ENCODE data around the gene EIF4E.
"Not testable (repeated sequence)": the region's sequence is repeated elsewhere in the genome, so short reads cannot be mapped to it uniquely, and the experiment has no call there.

EIF4E gene, protein sequence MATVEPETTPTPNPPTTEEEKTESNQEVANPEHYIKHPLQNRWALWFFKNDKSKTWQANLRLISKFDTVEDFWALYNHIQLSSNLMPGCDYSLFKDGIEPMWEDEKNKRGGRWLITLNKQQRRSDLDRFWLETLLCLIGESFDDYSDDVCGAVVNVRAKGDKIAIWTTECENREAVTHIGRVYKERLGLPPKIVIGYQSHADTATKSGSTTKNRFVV

DNA sequence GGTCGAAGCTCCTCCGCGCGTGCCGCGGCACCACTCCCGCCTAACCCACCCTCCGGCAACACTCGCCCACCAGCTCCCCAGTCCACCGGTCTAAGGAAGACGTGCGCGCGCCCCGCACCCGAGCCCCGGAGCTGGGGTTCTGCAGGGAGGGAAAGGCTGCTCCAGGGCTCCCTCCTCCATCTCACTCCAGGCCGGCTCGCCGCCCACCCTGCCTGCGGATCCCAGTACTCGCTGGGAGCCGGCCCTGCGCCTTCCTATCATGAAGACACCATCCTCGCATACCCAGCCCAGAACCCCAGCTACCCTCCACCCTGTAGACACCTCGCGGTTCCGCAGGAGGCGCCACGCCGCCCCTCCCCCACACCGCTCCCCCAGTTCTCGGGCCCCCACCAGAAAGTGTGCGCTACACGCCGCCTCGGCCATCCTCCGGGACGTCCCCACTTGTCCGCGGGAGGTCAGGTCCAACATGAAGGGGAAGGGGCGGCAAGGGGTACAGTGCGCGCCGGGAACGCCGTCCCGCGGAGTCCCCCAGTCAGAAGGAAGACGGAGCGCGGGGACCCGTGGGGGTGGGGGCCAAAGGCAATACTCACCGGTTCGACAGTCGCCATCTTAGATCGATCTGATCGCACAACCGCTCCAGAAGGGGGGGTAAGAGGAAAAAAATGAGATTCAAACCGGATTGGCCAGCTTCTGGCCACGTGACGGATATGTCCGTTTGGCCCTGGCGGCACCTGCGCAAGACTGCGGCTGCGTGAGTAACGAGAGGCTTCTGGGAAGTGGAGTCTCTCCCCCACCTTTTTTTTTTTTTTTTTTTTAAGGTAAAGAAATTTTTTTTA, at the start of gene EIF4E:
Gene EIF4E, minus strand, starts transcription at position 629 of the 836 bp plus-strand sequence. Its CDS starts 21 bp downstream, at position 608.
- peak; percentile 66 for DNase-seq

DNA sequence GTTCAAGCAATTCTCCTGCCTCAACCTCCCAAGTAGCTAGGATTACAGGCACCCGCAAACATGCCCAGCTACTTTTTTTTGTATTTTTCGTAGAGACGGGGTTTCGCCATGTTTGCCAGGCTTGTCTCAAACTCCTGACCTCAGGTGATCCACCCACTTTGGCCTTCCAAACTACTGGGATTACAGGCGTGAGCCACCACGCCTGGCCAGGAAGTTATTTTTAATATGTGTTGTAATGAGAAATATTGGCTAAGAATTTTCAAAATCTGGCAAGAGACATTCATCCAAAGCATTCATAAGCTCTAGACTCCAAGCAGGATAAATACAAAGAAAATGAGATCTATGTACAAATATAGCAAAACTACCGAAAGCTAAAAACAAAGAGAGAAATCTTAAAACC, 48.6 kb upstream of the EIF4E start:
- no peak for DNase-seq

DNA sequence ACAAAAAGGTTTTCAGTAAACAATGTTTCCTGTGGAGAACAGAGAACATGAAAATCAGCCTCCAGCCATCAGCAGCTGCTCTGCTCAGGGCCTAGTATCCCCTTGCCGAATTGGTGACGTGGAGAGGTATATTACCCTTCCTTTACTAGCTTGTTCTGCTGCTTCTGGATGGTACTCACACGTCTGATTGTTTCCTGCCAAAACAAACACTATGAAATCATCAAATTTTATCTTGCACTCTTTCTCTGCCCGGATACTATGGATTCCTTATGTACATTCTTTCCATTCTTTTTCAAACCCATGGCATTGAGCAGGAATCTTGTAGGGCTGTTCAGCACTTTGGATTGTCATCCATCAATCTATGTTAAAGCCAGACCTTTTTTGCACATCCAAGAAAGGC, 47.8 kb upstream of the EIF4E start:
- DNase-seq = no peak

DNA sequence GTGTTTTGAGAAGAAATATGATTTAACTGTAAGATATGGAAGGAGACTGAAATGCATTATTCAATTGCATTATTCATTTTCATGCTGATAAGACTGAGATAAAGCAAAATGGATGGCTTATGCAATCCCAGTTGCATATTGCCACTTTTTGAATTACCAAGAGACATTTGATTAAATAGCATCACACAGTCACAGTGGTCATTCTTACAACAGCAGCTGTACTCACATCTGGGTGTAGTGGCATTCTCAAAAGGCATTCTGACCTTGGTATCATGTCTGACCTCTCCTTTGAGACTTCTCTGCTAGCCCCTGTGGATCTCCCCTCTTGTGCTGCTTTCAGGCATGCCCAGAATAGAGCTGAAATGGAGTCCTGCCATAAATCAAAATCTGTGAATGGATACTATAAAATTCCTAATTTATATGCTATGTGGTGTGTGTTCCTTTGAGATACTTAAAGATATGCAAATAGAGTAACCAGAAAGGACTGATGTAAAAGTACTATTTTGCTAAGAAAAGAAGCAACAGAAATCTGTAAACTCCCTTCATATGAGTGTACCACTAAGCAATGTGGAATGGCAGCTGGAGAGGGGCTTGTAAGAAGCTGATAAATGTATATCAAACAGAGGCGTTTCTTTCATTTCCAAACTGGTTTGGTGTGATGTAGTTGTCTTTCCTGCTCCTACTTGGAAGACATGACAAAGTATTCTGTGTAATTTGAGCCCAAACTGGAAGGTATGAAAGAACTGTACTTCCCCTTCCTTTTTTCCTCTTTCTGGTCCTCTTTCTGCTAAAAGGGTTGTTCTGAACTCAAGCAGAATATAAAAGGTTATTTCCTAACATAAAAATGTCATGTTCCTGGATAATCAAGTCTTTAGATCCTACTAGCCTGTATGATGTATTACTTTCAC, 41.2 kb upstream of the EIF4E start:
- no peak for DNase-seq

DNA sequence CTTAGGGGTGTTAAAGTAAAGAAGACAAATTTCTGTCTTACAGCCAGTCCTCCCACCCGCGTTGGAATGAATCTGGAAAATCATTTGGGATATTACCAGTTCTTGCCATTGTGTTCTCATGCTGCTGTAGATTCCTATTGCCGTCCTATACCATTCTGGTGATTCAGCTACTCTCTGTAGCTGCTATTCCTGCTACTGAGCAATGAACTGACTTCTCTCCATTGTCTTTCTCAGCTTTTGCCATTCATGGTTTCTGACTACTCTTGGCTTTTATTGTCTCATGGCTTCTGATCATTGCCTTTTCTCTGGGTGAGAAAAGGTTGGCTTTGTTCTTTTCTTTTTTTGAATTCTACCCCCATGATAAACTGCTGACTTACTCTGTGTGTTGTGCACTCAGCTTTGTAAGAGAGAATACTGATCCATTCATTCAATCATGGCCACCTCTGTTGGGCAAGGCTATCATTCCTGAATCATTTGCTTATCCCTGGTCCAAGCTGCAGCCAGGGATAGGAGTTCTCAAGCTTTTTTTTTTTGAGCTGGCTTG, 38.9 kb upstream of the EIF4E start:
- DNase-seq = no peak

DNA sequence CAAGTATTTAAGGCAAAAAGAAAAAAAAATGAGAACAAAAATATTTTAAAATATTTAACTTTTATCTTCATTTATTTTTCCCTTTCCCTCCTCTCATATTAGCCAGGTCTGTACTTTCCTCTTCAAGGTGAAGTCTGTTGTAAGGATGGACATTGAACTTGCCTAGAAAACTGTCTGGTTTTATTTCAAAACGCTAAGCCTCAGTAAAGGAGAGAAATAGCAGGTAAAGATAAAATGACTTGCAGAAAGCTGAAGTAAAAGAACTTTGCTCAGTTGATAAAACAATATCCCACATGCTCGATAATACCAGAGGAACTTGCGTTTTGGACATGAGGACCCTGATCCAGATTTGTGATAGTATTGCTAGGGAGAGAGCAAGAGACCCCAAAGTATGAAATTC, 38.0 kb upstream of the EIF4E start:
- DNase-seq = no peak

DNA sequence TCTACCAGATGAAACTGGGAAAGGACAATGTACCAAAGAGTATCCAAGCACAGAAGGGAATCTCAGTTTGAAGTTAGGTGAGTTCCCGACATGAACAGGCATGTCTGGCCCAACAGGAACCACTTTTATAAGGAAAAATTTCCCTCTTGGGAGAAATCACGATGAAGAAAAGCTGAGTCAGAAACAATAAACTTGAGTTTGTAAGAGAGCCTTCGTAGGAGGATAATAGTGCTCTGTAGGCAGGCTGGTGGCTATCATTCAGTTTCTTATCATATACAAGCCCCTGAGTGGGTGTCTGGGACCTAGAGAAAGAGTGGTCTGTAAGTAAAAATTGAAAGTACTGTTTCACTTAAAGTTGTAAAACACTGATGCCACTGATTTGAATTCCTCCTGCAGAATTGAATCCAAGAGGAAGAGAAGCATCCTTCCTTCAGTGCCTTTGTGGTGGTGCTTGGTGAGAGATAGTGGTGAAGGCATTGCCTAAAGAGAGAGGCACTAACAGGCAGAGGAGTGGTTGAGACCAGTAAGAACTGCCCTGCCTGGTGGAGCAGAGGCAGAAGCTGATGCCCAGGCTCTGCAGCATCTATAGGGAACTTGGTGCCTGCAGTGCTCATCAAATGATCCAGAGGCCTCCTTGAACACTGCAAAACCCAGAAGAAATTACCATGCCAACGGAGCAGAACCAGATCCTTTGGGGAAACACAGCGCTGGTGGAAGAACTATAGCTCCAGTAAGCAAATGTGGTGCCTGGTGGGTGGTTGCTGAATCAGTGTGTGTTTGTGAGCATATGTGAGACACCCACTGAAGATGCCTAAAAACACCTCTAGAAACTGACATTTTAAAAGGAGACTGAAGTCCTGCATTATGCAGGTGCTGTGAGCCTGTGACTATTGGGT, 34.9 kb upstream of the EIF4E start:
- no peak for DNase-seq

DNA sequence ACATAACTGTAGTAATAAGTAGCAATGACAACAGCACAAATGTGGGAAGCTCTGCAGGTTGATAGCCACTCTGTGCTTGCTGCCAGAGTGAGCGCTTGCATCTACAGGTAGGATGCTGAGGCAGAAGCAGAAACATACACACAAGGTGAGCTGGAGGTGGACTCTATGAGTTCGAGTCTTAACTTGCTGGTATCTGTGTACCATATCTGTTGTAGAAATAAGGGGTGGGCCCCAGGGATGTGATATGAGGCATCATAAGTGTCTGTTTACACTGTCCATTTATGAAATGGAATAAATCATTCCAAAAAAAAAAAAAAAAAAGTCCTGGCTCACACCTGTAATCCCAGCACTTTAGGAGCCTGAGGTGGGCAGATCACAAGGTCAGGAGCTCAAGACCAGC, 32.8 kb upstream of the EIF4E start:
- DNase-seq = no peak

DNA sequence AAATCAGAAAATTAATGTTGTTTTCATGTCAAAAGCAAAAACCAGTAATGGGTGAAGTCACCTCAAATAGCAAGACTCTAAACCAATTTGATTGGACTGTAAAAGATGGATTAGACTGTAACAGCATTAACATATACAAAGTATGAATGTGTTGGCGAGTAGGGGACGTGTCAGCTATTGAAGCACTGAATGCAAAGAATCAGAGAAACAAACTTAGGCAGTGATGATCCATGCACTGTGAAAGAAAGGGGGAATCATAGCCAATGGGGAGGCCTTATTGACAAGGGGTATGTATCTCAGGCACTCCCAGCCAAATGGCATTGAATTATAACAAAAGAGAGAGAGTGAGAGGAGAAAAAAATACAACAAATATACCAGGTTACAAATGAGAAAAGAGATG, 30.5 kb upstream of the EIF4E start:
- no peak for DNase-seq

DNA sequence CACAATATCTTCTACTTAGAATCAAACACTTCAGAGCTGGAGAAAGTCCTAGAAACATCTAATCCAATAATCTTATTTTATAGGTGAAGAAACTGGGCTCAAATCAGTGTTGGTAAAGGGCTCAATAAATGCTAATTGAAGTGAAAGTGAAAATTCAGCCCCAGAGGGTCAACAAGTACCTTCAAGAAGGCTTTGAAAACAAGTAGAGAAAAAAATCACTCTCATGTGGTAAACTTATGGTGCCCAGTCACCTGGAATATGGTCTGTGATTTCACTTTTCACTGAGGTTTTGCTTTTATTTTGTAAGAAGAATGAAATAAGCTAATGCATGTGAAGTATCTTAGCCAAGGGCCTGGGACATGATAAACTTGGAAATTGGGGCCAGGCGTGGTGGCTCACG, 29.1 kb upstream of the EIF4E start:
- no peak for DNase-seq

DNA sequence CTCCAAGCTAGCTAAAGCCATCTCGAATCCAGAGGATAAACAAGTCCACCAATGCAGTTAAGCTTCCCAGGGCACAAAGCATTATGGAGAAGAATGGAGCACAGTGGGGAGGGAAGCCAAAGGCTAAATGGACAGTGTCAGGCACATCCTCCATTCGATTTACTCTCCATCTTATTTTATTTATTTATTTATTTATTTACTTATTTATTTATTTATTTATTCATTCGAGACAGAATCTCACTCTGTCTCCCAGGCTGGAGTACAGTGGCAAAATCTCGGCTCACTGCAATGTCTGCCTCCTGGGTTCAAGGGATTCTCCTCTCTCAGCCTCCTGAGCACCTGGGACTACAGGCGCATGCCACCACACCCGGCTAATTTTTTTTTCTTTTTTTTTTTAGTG, 26.3 kb upstream of the EIF4E start:
- no peak for DNase-seq

DNA sequence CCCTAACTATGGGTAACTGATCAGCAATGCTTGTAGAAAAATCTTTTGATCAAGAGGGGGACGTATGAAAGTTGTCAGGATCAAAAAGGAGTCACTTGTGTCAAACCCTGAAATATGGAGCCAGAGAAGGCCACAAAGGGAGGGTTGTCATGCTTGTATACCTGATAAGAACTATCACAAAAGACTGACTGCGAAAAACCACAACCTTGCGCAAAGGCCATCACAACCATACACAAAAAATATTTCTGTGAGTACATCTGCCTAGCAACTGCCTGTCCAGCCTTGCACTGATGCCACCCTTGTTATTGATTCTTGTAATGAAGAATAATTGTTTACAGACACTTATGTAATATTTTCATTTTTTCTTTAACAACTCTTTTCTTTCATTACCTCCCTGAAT, 22.8 kb upstream of the EIF4E start:
- DNase-seq = no peak

DNA sequence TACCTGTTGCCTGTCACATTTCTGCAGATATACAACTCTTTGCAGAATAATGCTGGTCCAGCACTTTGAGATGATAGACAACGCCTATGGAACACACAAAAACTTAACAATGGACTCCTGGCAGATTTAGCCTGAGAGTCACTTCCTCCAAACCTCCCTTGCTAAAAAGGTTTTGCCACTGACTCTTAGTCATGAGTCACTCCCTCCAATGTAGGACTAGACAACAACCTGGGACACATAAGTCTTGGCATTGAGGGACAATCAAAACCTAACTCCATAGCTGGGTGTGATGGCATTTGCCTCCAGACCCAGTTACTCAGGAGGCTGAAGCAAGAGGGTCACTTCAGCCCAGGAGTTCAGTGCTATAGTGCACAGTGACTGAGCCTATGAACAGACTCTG, 22.0 kb upstream of the EIF4E start:
- no peak for DNase-seq

DNA sequence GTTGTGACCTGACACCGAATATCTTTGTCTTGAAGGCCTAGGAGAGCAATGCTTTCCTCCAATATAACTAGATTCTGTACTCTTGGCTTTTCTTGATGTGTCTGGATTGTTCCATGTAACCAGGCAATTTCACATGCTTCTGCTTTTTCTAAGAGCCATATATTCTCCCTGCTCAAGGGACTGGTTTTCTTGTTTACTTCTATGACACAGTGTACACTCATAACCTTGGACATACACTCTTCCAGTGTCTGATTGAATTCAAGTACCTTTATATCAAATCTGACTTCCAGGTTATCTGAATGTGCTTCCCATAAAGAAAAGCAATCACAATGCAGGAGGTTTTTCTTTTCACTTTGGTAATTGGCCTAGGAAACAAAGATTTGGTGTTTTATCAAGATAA, 17.4 kb upstream of the EIF4E start:
- DNase-seq = no peak

DNA sequence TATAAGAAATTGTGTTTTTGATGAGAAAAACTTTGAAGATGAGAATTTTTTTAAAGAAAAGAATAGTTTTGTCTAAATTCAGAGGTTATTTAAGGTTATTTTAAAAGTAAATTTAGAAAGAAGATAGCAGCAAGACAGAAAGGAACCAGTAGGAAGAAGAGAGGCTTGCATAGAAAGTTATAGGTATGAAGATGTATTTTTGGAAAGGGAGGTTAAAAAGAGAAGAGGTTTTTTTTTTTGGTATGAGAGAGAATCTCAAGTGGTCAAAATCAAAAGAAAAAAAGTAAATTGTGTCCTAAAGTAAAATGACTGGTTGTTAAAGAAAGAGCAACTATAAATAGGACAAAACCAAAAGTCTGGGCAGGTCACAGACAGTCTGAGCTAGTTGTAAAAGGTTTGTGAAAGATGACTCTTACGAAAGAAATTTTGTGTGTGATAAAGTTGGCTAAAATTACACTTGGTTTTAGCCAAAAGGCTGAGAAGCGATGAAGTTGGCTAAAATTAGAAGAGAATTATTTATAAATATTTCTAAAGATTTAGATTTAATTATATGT, 16.4 kb upstream of the EIF4E start:
- no peak for DNase-seq

DNA sequence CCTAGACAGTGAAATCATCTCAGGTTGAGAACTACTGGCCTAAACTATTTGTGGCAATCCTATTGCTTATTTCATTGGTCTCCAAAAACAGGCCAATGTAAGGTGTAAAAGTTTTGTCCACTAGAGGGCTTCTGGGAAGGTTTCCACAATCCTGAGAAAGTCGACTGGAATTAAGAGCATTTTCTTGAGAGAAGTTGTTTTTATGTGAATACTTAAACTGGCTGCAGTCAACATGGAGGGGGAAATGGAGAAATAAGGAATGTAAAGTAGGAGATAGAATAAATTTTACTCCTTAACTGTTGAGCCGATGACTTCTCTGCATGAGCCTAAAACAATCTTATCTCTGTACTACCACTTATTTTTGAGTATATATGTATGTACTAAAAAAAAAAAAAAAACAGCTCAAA, 11.0 kb upstream of the EIF4E start:
- DNase-seq = no peak

DNA sequence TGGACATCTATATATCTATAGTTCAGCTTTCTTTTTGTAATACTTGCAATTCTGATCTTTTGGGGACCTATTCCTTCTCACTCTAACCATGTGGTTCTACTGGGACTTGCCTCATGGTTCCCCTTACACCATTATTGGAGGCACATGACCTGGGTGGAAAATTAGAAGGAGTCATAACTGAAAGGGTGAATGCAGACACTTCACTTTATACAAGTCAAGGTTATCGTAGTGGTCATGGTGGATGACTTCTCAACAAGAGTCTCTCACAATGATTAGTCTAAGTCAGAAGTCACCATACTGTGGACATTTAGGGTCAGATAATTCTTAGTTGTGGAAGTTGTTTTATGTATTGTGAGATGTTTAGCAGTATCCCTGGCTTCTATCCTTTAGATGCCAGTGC, 10.5 kb upstream of the EIF4E start:
- no peak for DNase-seq

DNA sequence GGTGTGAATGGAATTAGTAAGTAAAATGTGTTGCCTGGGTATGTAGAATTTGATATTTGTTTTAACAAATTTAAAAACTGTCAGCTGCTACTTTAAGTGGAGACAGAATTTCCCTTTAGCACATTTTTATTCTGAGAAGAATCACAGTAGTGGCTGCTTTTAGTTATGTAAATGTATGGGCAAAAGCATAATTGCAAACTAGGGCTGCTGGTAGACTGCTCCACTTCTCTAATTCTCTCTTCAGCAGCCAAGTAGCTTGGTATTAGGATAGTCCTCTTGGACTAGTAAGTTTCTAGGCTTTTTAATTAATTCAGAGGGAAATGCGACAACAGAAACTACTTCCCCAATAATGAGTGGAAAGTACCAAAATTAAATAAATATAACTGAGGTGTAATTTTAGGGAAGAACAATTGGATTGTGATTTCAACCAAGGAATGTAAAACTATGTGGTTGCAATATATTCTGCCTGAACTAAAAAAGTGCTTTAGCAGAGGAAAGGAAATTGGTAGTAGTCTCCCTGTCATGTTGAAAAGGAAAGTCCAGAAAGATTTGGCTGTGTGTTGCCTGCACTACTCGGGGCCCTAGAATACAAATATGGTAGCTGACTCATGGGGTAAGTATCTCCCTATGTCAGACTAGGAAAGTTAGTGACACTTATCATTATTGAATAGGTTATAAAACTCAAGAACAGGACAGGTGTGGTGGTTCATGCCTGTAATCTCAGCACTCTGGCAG, 9.2 kb upstream of the EIF4E start:
- no peak for DNase-seq

DNA sequence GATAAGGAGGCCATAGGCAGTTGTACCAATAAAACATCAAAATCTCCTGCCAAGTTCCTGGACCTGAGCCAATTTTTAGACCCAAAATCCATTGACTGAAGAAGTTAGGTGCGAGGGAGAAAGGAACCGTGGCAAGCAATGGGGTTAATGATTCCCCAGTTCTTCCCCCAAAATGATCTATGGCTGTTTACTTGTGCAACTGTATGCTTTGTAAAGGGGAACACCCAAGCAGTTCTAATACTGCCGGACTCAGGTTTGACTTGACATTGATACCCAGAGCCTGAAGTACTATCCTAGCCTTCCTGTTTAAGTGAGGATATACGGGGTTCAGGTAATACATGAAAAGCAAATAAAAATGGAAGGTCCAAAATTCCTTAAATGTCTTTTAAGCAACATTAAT, 6.7 kb upstream of the EIF4E start:
- no peak for DNase-seq

DNA sequence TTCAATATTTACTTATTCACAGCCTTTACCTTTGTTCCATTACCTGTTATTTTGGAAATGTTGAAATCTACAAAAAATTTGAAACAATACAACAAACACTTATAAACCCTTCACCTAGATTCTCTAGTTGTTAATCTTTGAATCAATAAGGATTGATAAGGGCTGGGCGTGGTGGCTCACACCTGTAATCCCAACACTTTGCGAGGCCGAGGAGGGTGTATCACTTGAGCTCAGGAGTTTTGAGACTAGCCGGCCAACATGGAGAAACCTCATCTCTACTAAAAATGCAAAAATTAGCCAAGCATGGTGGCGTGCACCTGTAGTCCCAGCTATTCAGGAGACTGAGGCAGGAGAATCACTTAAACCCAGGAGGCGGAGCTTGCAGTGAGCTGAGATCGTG, 5.9 kb upstream of the EIF4E start:
- DNase-seq = not testable (repeated sequence)

DNA sequence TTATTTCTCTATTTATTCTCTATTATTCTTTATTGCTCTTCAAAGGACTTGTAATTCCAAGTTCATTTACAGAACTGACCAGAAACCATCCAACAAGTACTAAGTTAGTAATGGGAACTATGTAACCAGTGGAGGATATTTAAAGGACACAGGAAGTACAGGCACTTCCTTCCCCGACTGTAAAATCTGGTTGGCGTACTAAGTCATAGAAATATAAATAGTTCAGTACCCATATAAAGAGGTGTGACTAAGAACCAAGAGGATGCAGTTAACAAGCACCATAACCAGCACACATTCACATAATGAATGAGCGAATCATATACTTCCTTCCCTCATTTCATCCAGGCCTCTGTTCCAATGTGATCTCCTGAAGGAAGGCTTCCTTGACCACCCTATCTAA, 3.6 kb upstream of the EIF4E start:
- no peak for DNase-seq
